ENCODE data around the gene TRRAP. TPM values are rescaled to one million over a fixed set of nuclear protein-coding genes. Genes with fewer than 3 reads are reported as not detected.
"Not testable (repeated sequence)": the region's sequence is repeated elsewhere in the genome, so short reads cannot be mapped to it uniquely, and the experiment has no call there.

The TRRAP gene
- total RNA-seq, 2 experiments from 2014 or later: 44.5 to 46.5 TPM

- Mint-ChIP-seq H3K9me3 (no peaks in the 10 kb centered on the region), H3K27me3 (no peaks in the 10 kb centered on the region), H3K27ac (no peak overlapping the region), H3K36me3 (peaks cover 14% of the 10 kb centered on the region), H3K4me1 (no peaks in the 10 kb centered on the region), H3K4me3 (no peak overlapping the region)
- DNase-seq: no peak
Observed at GRCh38 chr7:99036546-99037111, 158.3 kb downstream of the TRRAP start.

GRCh38 chr7:99037327-99037940 is 159.1 kb downstream of the TRRAP start:
- no peak for DNase-seq
- H3K4me3 Mint-ChIP-seq: no peak overlapping the region
- no peaks in the 10 kb centered on the region for H3K9me3 Mint-ChIP-seq
- H3K4me1 Mint-ChIP-seq: no peaks in the 10 kb centered on the region
- H3K27ac Mint-ChIP-seq: no peak overlapping the region
- peaks cover 17% of the 10 kb centered on the region for H3K36me3 Mint-ChIP-seq
- no peaks in the 10 kb centered on the region for H3K27me3 Mint-ChIP-seq

GRCh38 chr7:99038086-99038855 is 159.9 kb downstream of the TRRAP start:
- Mint-ChIP-seq H3K9me3 (no peaks in the 10 kb centered on the region), H3K27ac (no peak overlapping the region), H3K4me3 (no peak overlapping the region), H3K27me3 (no peaks in the 10 kb centered on the region), H3K36me3 (peaks cover 17% of the 10 kb centered on the region), H3K4me1 (no peaks in the 10 kb centered on the region)
- no peak for DNase-seq

- Mint-ChIP-seq H3K36me3 (peaks cover 20% of the 10 kb centered on the region), H3K27me3 (no peaks in the 10 kb centered on the region), H3K4me1 (no peaks in the 10 kb centered on the region), H3K9me3 (no peaks in the 10 kb centered on the region), H3K4me3 (no peak overlapping the region), H3K27ac (no peak overlapping the region)
- no peak for DNase-seq
Observed at GRCh38 chr7:99039384-99039891, 161.1 kb downstream of the TRRAP start.

GRCh38 chr7:99040104-99040958 is 162.0 kb downstream of the TRRAP start:
- Mint-ChIP-seq H3K27me3 (no peaks in the 10 kb centered on the region), H3K36me3 (peaks cover 22% of the 10 kb centered on the region), H3K9me3 (no peaks in the 10 kb centered on the region), H3K4me3 (no peak overlapping the region), H3K27ac (peak overlapping the region; percentile 54), H3K4me1 (no peaks in the 10 kb centered on the region)
- peak; percentile 50 for DNase-seq

- Mint-ChIP-seq H3K36me3 (peaks cover 20% of the 10 kb centered on the region), H3K9me3 (no peaks in the 10 kb centered on the region), H3K27me3 (no peaks in the 10 kb centered on the region), H3K27ac (peak overlapping the region; percentile 7), H3K4me3 (no peak overlapping the region), H3K4me1 (no peaks in the 10 kb centered on the region)
- no peak for DNase-seq
Observed at GRCh38 chr7:99041526-99041925, 163.2 kb downstream of the TRRAP start.

GRCh38 chr7:99042957-99043356 is 164.6 kb downstream of the TRRAP start:
- no peaks in the 10 kb centered on the region for H3K27me3 Mint-ChIP-seq
- H3K4me3 Mint-ChIP-seq: no peak overlapping the region
- no peak for DNase-seq
- H3K36me3 Mint-ChIP-seq: peaks cover 16% of the 10 kb centered on the region
- no peaks in the 10 kb centered on the region for H3K9me3 Mint-ChIP-seq
- H3K27ac Mint-ChIP-seq: no peak overlapping the region
- H3K4me1 Mint-ChIP-seq: no peaks in the 10 kb centered on the region

- not testable (repeated sequence) for H3K9me3 Mint-ChIP-seq, H3K27me3 Mint-ChIP-seq, H3K27ac Mint-ChIP-seq, DNase-seq, H3K4me1 Mint-ChIP-seq, H3K4me3 Mint-ChIP-seq
- H3K36me3 Mint-ChIP-seq: peaks cover 13% of the 10 kb centered on the region
Observed at GRCh38 chr7:99044858-99045257, 166.5 kb downstream of the TRRAP start.

- H3K27ac Mint-ChIP-seq, H3K4me3 Mint-ChIP-seq, DNase-seq, H3K27me3 Mint-ChIP-seq, H3K36me3 Mint-ChIP-seq, H3K9me3 Mint-ChIP-seq: not testable (repeated sequence)
- H3K4me1 Mint-ChIP-seq: peaks cover 12% of the 10 kb centered on the region
Observed at GRCh38 chr7:99046262-99046661, 167.9 kb downstream of the TRRAP start.

- no peak for DNase-seq
- Mint-ChIP-seq H3K4me1 (peaks cover 14% of the 10 kb centered on the region), H3K9me3 (no peaks in the 10 kb centered on the region), H3K27ac (peak overlapping the region; percentile 8), H3K4me3 (no peak overlapping the region), H3K27me3 (no peaks in the 10 kb centered on the region), H3K36me3 (peaks cover 9% of the 10 kb centered on the region)
Observed at GRCh38 chr7:99046722-99047121, 168.4 kb downstream of the TRRAP start.

GRCh38 chr7:99047526-99048077 is 169.3 kb downstream of the TRRAP start:
- Mint-ChIP-seq H3K4me3 (no peak overlapping the region), H3K9me3 (no peaks in the 10 kb centered on the region), H3K27ac (no peak overlapping the region), H3K4me1 (peaks cover 14% of the 10 kb centered on the region), H3K27me3 (no peaks in the 10 kb centered on the region), H3K36me3 (peaks cover 7% of the 10 kb centered on the region)
- no peak for DNase-seq

- Mint-ChIP-seq H3K27me3 (no peaks in the 10 kb centered on the region), H3K4me1 (peaks cover 14% of the 10 kb centered on the region), H3K36me3 (peaks cover 6% of the 10 kb centered on the region), H3K9me3 (no peaks in the 10 kb centered on the region), H3K4me3 (no peak overlapping the region), H3K27ac (peak overlapping the region; percentile 60)
- DNase-seq: no peak
Observed at GRCh38 chr7:99050971-99051370, 172.6 kb downstream of the TRRAP start.

GRCh38 chr7:99054781-99055180 is 176.4 kb downstream of the TRRAP start:
- H3K4me3 Mint-ChIP-seq: no peak overlapping the region
- H3K36me3 Mint-ChIP-seq: peaks cover 6% of the 10 kb centered on the region
- no peak for DNase-seq
- no peak overlapping the region for H3K27ac Mint-ChIP-seq
- no peaks in the 10 kb centered on the region for H3K9me3 Mint-ChIP-seq
- H3K27me3 Mint-ChIP-seq: no peaks in the 10 kb centered on the region
- peaks cover 14% of the 10 kb centered on the region for H3K4me1 Mint-ChIP-seq

GRCh38 chr7:99061001-99061776 is 182.9 kb downstream of the TRRAP start:
- DNase-seq: no peak
- Mint-ChIP-seq H3K4me3 (no peak overlapping the region), H3K4me1 (peaks cover 18% of the 10 kb centered on the region), H3K27ac (no peak overlapping the region), H3K27me3 (no peaks in the 10 kb centered on the region), H3K36me3 (no peaks in the 10 kb centered on the region), H3K9me3 (no peaks in the 10 kb centered on the region)

Data from activated naive CD8-positive, alpha-beta T cell treated with anti-CD3 and anti-CD28 coated beads for 36 hours (primary cell).